Stimulated activated CD8-positive, alpha-beta memory T cell treated with anti-CD3 and anti-CD28 coated beads, Interleukin-4, amount 100 ng/mL, for 4 hours (primary cell): ENCODE data around the gene MBD1.
"Not testable (repeated sequence)": the region's sequence is repeated elsewhere in the genome, so short reads cannot be mapped to it uniquely, and the experiment has no call there.

Experiments
- DNase-seq, 2 donors: peaks; one replicate each; pipeline ENCODE4 v3.0.0-alpha.2; 2020; ENCODE audit warnings: low read depth in 2 of 2, low spot score in 1 of 2

MBD1 gene

GRCh38 chr18:50281295-50281971 lies at the start of gene MBD1:
TSS of gene MBD1 (minus strand) at chr18:50281523. CDS start at chr18:50279992, 1,531 bp downstream.
- DNase-seq = peak; percentile 91 to 94

- DNase-seq = no peak
These were observed 48.9 kb upstream of the MBD1 start for GRCh38 chr18:50330176-50330575.

GRCh38 chr18:50327983-50328382 lies 46.7 kb upstream of the MBD1 start:
- no peak for DNase-seq

- DNase-seq = no peak
These were observed 39.4 kb upstream of the MBD1 start for GRCh38 chr18:50320719-50321118.

- no peak for DNase-seq
These were observed 34.0 kb upstream of the MBD1 start for GRCh38 chr18:50315100-50315871.

GRCh38 chr18:50313873-50314460 lies 32.6 kb upstream of the MBD1 start:
- no peak for DNase-seq

GRCh38 chr18:50313031-50313607 lies 31.8 kb upstream of the MBD1 start:
- DNase-seq = no peak

GRCh38 chr18:50312296-50313030 lies 31.1 kb upstream of the MBD1 start:
- DNase-seq = no peak

GRCh38 chr18:50311650-50312049 lies 30.3 kb upstream of the MBD1 start:
- DNase-seq = no peak

GRCh38 chr18:50310080-50310479 lies 28.8 kb upstream of the MBD1 start:
- DNase-seq = no peak

GRCh38 chr18:50308851-50309250 lies 27.5 kb upstream of the MBD1 start:
- not testable (repeated sequence) for DNase-seq

- peak; percentile 73 to 78 for DNase-seq
These were observed 26.6 kb upstream of the MBD1 start for GRCh38 chr18:50307738-50308470.

- no peak for DNase-seq
These were observed 26.0 kb upstream of the MBD1 start for GRCh38 chr18:50307400-50307737.

GRCh38 chr18:50306944-50307343 lies 25.6 kb upstream of the MBD1 start:
- DNase-seq = no peak

GRCh38 chr18:50301074-50301473 lies 19.8 kb upstream of the MBD1 start:
- no peak for DNase-seq

GRCh38 chr18:50299626-50300388 lies 18.5 kb upstream of the MBD1 start:
- no peak for DNase-seq

- no peak for DNase-seq
These were observed 17.3 kb upstream of the MBD1 start for GRCh38 chr18:50298443-50299284.

- no peak for DNase-seq
These were observed 16.5 kb upstream of the MBD1 start for GRCh38 chr18:50297621-50298442.
